ENCODE measurements around the gene PRSS57. TPM values are rescaled to one million over a fixed set of nuclear protein-coding genes. Genes with fewer than 3 reads are reported as not detected.
"Not testable (repeated sequence)": the region's sequence is repeated elsewhere in the genome, so short reads cannot be mapped to it uniquely, and the experiment has no call there.

The PRSS57 gene
- total and polyA plus RNA-seq, 12 donors: 0.13 to 0.51 (median 0.22) TPM; not detected in 9

DNA sequence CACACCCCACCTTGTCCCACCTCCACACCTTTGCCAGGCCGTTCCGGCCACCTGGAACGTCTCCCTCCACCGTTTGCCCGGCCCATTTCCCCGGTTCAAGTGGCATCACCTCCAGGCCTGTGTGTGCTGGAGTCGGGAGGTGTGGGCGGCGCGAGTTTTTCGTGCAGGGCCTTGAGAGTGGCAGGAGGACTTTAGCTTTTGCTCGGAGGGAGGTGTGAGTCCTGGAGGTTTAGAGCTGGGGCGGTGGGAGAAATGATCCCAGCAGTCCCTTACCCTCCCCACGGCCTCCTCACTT is 9.1 kb upstream of the PRSS57 start:
- intact Hi-C loops (cut with DNase I): no loop called here
- peaks cover 4 to 7% of the 10 kb centered on the region in 2 donors for H3K4me1 ChIP-seq (replicated peaks in 1 of 2)
- WGBS, 4 donors: 19 to 33% (median 21%) methylated on average over 2 to 14 of the region's 14 CpGs
- H3K27me3 ChIP-seq: no peaks in the 10 kb centered on the region
- no peaks in the 10 kb centered on the region for H3K9me3 ChIP-seq (replicated peaks in 1 of 3)
- no peak for DNase-seq
- TF ChIP-seq CTCF (IDR thresholded peaks at IDR 0.05): no peak
- H3K27ac ChIP-seq: peak overlapping the region in 1 of 5 donors; percentile 40
- no peaks in the 10 kb centered on the region for H3K36me3 ChIP-seq (replicated peaks in 1 of 2)
- peak overlapping the region in 1 of 4 donors; percentile 50 for H3K4me3 ChIP-seq

- TF ChIP-seq POLR2A (IDR thresholded peaks at IDR 0.05) (peak; percentile 19 to 71), CTCF (IDR thresholded peaks at IDR 0.05) (peak in 1 of 6 experiments; percentile 18)
- Histone ChIP-seq H3K27me3 (no peaks in the 10 kb centered on the region), H3K4me3 (peak overlapping the region in 2 of 4 donors; percentile 2 to 50), H3K4me1 (replicated peaks in 1 of 2) (peaks cover 4 to 7% of the 10 kb centered on the region in 2 donors), H3K27ac (peak overlapping the region in 2 of 5 donors; percentile 37 to 75), H3K36me3 (replicated peaks in 1 of 2) (no peaks in the 10 kb centered on the region), H3K9me3 (replicated peaks in 1 of 3) (no peaks in the 10 kb centered on the region)
- DNase-seq: peak; percentile 87 to 97 (median 91)
- intact Hi-C loops (cut with DNase I): no loop called here
- 3 to 11% (median 6%) methylated on average over 13 to 50 of the region's 50 CpGs for WGBS, 4 donors
Measured at GRCh38 chr19:703651-704446, 8.6 kb upstream of the PRSS57 start.

DNA sequence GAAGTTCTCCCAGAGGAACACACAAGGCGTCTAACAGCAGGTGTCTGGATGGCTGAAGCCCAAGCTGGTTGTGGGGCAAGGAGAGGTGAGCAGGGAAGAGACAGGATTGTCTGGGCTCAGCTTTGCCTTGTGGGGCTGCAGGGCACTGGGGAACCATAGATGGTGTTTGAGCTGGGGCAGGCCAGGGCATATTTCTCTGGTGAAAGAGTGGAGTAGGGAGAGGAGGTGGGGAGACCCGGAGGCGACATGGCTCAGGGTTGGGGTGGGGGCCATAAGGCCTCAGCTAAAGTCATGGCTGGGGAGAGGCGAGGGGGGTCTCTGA is 8.0 kb upstream of the PRSS57 start:
- Histone ChIP-seq H3K4me1 (replicated peaks in 1 of 2) (peaks cover 3 to 7% of the 10 kb centered on the region in 2 donors), H3K9me3 (replicated peaks in 1 of 3) (no peaks in the 10 kb centered on the region), H3K27ac (peak overlapping the region in 2 of 5 donors; percentile 37 to 75), H3K4me3 (peak overlapping the region in 2 of 4 donors; percentile 2 to 50), H3K36me3 (replicated peaks in 1 of 2) (no peaks in the 10 kb centered on the region), H3K27me3 (no peaks in the 10 kb centered on the region)
- DNase-seq: no peak
- 25 to 29% (median 29%) methylated on average over 3 to 4 of the region's 4 CpGs for WGBS, 4 donors
- TF ChIP-seq CTCF (IDR thresholded peaks at IDR 0.05) (no peak), POLR2A (IDR thresholded peaks at IDR 0.05) (no peak)
- intact Hi-C loops (cut with DNase I): no loop called here

- DNase-seq; H3K36me3 ChIP-seq (replicated peaks in 1 of 2); H3K9me3 ChIP-seq (replicated peaks in 1 of 3); H3K27me3 ChIP-seq; H3K27ac ChIP-seq; intact Hi-C loops (cut with DNase I); H3K4me1 ChIP-seq (replicated peaks in 1 of 2): not testable (repeated sequence)
- peak overlapping the region in 1 of 4 donors; percentile 50 for H3K4me3 ChIP-seq
- 59 to 79% (median 67%) methylated on average over 5 to 6 of the region's 6 CpGs for WGBS, 4 donors
Measured at GRCh38 chr19:702847-703246, 7.6 kb upstream of the PRSS57 start.

- H3K9me3 ChIP-seq (replicated peaks in 1 of 3); H3K36me3 ChIP-seq (replicated peaks in 1 of 2); H3K4me3 ChIP-seq; H3K27ac ChIP-seq; intact Hi-C loops (cut with DNase I); DNase-seq; H3K4me1 ChIP-seq (replicated peaks in 1 of 2): not testable (repeated sequence)
- TF ChIP-seq CTCF (IDR thresholded peaks at IDR 0.05): peak in 1 of 6 experiments; percentile 2
- peaks cover 10% of the 10 kb centered on the region for H3K27me3 ChIP-seq
- WGBS, 4 donors: 66 to 83% (median 69%) methylated on average over 7 to 14 of the region's 14 CpGs
Measured at GRCh38 chr19:699885-700284, 4.6 kb upstream of the PRSS57 start.

DNA sequence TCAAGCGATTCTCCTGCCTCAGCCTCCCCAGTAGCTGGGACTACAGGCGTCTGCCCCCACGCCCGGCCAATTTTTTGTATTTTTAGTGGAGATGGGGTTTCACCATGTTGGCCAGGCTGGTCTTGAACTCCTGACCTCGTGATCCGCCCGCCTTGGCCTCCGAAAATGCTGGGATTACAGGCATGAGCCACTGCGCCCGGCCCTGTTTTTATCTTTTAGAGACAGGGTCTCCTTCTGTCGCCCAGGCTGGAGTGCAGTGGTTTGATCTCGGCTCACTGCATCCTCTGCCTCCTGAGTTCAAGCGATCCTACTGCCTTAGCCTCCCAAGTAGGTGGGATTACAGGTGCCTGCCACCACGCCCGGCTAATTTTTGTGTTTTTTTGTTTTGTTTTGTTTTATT is 3.3 kb upstream of the PRSS57 start:
- intact Hi-C loops (cut with DNase I); H3K36me3 ChIP-seq (replicated peaks in 1 of 2); H3K4me3 ChIP-seq; H3K27ac ChIP-seq; H3K4me1 ChIP-seq (replicated peaks in 1 of 2); DNase-seq; H3K9me3 ChIP-seq (replicated peaks in 1 of 3): not testable (repeated sequence)
- peaks cover 15% of the 10 kb centered on the region for H3K27me3 ChIP-seq
- WGBS, 4 donors: 78 to 88% (median 80%) methylated on average over 15 of the region's 15 CpGs
